GM12878 (cell line): ENCODE data around the gene REPIN1. TPM values are rescaled to one million over a fixed set of nuclear protein-coding genes. Genes with fewer than 3 reads are reported as not detected.

Experiments
- ATAC-seq: fragments of 200-7000 bp; cut with Tn5 transposase; 3 replicates; pipeline ENCODE4 v1.9.1; 2020; ENCODE audit warnings: mild to moderate bottlenecking, moderate library complexity
- BruUV-seq: library from RNA; stranded (reverse); fragments of 400-500 nt; replicated peaks from 2 replicates; lab custom pipeline; 2021; lab: Mats Ljungman, UMichigan
- CTCF ChIA-PET: fragments of 300-600 bp; sonication (Branson Sonifier 250); formaldehyde crosslinking; extraction: SDS; loops from one replicate; lab custom pipeline; 2021; ENCODE audit warnings: inconsistent platforms; lab: Yijun Ruan, JAX
- POLR2A ChIA-PET: fragments of 350-600 bp; formaldehyde crosslinking; extraction: SDS; loops from one replicate; lab custom pipeline; 2021; ENCODE audit warnings: inconsistent platforms; lab: Charles Lee
- RAD21 ChIA-PET: fragments of 300-600 bp; sonication (Branson Sonifier 250); formaldehyde crosslinking; loops from one replicate; lab custom pipeline; 2023; ENCODE audit warnings: antibody characterized with exemption; ENCODE audit not compliant: unreplicated experiment; lab: Charles Lee
- SMC1A ChIA-PET: fragments of 300-600 bp; sonication (Branson Sonifier 250); formaldehyde crosslinking; loops from one replicate; lab custom pipeline; 2023; ENCODE audit not compliant: unreplicated experiment, uncharacterized antibody; lab: Charles Lee
- DNase-seq: peaks from one replicate; pipeline ENCODE4 v3.0.0-alpha.2; 2011; ENCODE audit warnings: low read depth, low spot score
- FAIRE-seq: peaks from 3 replicates; lab custom pipeline; 2011; peaks lifted over from hg19 to GRCh38; lab: Jason Lieb, UNC
- H2AFZ ChIP-seq: 2 replicates; pipeline ENCODE4 v1.6.0; 2011; ENCODE audit warnings: low read depth, low read length, control low read depth; ENCODE audit not compliant: control insufficient read depth
- H3K27ac ChIP-seq: 2 replicates; pipeline ENCODE4 v1.5.1; 2011; ENCODE audit warnings: control low read depth; ENCODE audit not compliant: control insufficient read depth, insufficient read depth
- H3K27me3 ChIP-seq, 2 experiments: replicated peaks in 1 of 2; 2 replicates each; pipeline versions ENCODE4 v1.6.0 to v1.6.1; 2011; ENCODE audit warnings: low read length in 1 of 2; ENCODE audit not compliant: control insufficient read depth in 2 of 2, insufficient read depth in 2 of 2
- H3K36me3 ChIP-seq, 2 experiments: 2 replicates each; pipeline ENCODE4 v1.5.1; 2011; ENCODE audit warnings: low read length in 1 of 2; ENCODE audit not compliant: control insufficient read depth in 2 of 2, insufficient read depth in 2 of 2
- H3K4me1 ChIP-seq: 2 replicates; pipeline ENCODE4 v1.6.1; 2011; ENCODE audit warnings: mild to moderate bottlenecking, low read length, moderate library complexity, mixed read lengths; ENCODE audit not compliant: control insufficient read depth, insufficient read depth
- H3K4me2 ChIP-seq: 2 replicates; pipeline ENCODE4 v1.6.0; 2011; ENCODE audit warnings: control low read depth; ENCODE audit not compliant: control insufficient read depth, insufficient read depth
- H3K4me3 ChIP-seq: fragments of 200-600 bp; sonication (generic); 2 replicates; pipeline ENCODE4 v1.5.1; 2016
- H3K79me2 ChIP-seq: 2 replicates; pipeline ENCODE4 v1.6.0; 2011; ENCODE audit warnings: low read length; ENCODE audit not compliant: control insufficient read depth, insufficient read depth
- H3K9ac ChIP-seq: 2 replicates; pipeline ENCODE4 v1.8.0; 2011; ENCODE audit warnings: low read length, control low read depth, mixed read lengths; ENCODE audit not compliant: control insufficient read depth, insufficient read depth
- H3K9me3 ChIP-seq: replicated peaks from 3 replicates; pipeline ENCODE4 v1.5.1; 2011; ENCODE audit warnings: mild to moderate bottlenecking, low read length; ENCODE audit not compliant: control insufficient read depth, insufficient read depth
- H4K20me1 ChIP-seq: 2 replicates; pipeline ENCODE4 v1.6.0; 2011; ENCODE audit not compliant: control insufficient read depth, insufficient read depth
- BACH1 ChIP-seq: fragments of 450-650 bp; IDR thresholded peaks from 2 replicates; pipeline ENCODE4 v1.6.1; 2017; ENCODE audit warnings: mild to moderate bottlenecking, borderline replicate concordance
- BMI1 ChIP-seq: fragments of 450-650 bp; IDR thresholded peaks from 2 replicates; pipeline ENCODE4 v1.6.1; 2016; ENCODE audit warnings: mild to moderate bottlenecking, moderate library complexity, borderline replicate concordance
- EED ChIP-seq: sonication (generic); IDR thresholded peaks from 2 replicates; pipeline ENCODE4 v1.6.1; 2016; ENCODE audit warnings: antibody characterized with exemption, low read depth
- HDAC2 ChIP-seq: fragments of 200-600 bp; sonication (generic); IDR thresholded peaks from 2 replicates; pipeline ENCODE4 v1.6.1; 2017
- IKZF1 ChIP-seq: fragments of 450-650 bp; conservative IDR thresholded peaks from 2 replicates; pipeline ENCODE4 v1.6.1; 2017; ENCODE audit warnings: antibody characterized with exemption, mild to moderate bottlenecking
- IKZF2 ChIP-seq, 2 experiments: fragments of 450-650 bp; IDR thresholded peaks; 2 replicates each; pipeline ENCODE4 v1.6.1; 2017; ENCODE audit warnings: mild to moderate bottlenecking in 2 of 2, moderate library complexity in 2 of 2
- MTA2 ChIP-seq: fragments of 450-650 bp; IDR thresholded peaks from 2 replicates; pipeline ENCODE4 v1.6.1; 2016; ENCODE audit warnings: low read depth, mild to moderate bottlenecking, moderate library complexity
- RAD21 ChIP-seq: IDR thresholded peaks from 2 replicates; pipeline ENCODE4 v1.6.1; 2011; ENCODE audit warnings: mild to moderate bottlenecking, low read depth, low read length, moderate library complexity; ENCODE audit not compliant: insufficient read depth
- SMAD5 ChIP-seq: IDR thresholded peaks from 2 replicates; pipeline ENCODE4 v1.6.1; 2016; ENCODE audit warnings: antibody characterized with exemption, low read depth
- SPI1 ChIP-seq: IDR thresholded peaks from 2 replicates; pipeline ENCODE4 v1.6.1; 2011; ENCODE audit warnings: low read depth, mild to moderate bottlenecking, low read length, moderate library complexity, borderline replicate concordance; ENCODE audit not compliant: insufficient read depth
- WGBS: methylation state at CpG from one replicate; pipeline ENCODE4 v1.1.6; 2016; ENCODE audit warnings: low lambda C conversion rate; ENCODE audit not compliant: insufficient replicate concordance, insufficient coverage; ENCODE audit errors: missing lambda C conversion rate; 5-methylcytosine and 5-hydroxymethylcytosine counted together
- in situ Hi-C: fragments of 300-500 bp; cut with MboI; formaldehyde crosslinking; loops from 9 replicates; pipeline ENCODE4 v1.14.3; 2018; ENCODE audit warnings: mixed read lengths
- intact Hi-C: fragments of 100-400 bp; cut with micrococcal nuclease; formaldehyde crosslinking; loops from one replicate; pipeline ENCODE4 v1.14.2; 2022; ENCODE audit not compliant: unreplicated experiment
- polyA plus RNA-seq, 11 experiments: library from polyadenylated mRNA; depleted of rRNA in 4 of 11; unstranded in 6 of 11; stranded (reverse) in 5 of 11; fragments of >200 nt; fragmentation: Nextera tagmentation in 4 of 11; fragmentation: Illumina TruSeq in 1 of 11; extraction: Ambion mirVana in 4 of 11; extraction: Trizol in 1 of 11; gene quantifications; 1 replicate in 1 of 11; 2 replicates in 10 of 11; pipeline versions ENCODE4 v1.2.1 to v1.2.3, GENCODE V29; 2011 to 2016; ENCODE audit warnings: inconsistent platforms in 2 of 11, missing spikeins in 2 of 11, low read depth in 1 of 11
- total RNA-seq, 4 experiments: library from RNA; depleted of rRNA in 3 of 4; stranded (reverse); fragments of >200 nt in 3 of 4; fragmentation: Illumina TruSeq in 1 of 4; extraction: Trizol in 1 of 4; gene quantifications; 2 replicates each; pipeline versions ENCODE4 v1.2.1 to v1.2.3, GENCODE V29; 2013 to 2021
- TF ChIP-seq, protein P1 (sequence below): fragments of 450-650 bp; IDR thresholded peaks from 2 replicates; pipeline ENCODE4 v1.6.1; 2017; ENCODE audit warnings: low read depth, mild to moderate bottlenecking, moderate library complexity
- TF ChIP-seq, protein P2 (sequence below): IDR thresholded peaks from 2 replicates; pipeline ENCODE4 v1.6.1; 2011; ENCODE audit warnings: mild to moderate bottlenecking, low read depth, low read length, moderate library complexity; ENCODE audit not compliant: insufficient replicate concordance
- TF ChIP-seq, protein P3 (sequence below): fragments of 450-650 bp; formaldehyde crosslinking; IDR thresholded peaks from 2 replicates; pipeline ENCODE4 v1.4.0; 2022; ENCODE audit warnings: mild to moderate bottlenecking, moderate library complexity
- TF ChIP-seq, protein P4 (sequence below): IDR thresholded peaks from 2 replicates; pipeline ENCODE4 v1.6.1; 2011; ENCODE audit warnings: borderline replicate concordance, low read depth, mild to moderate bottlenecking, moderate library complexity, mixed read lengths, low read length; ENCODE audit not compliant: insufficient read depth; ENCODE audit errors: extremely low read length

Gene REPIN1
- total and polyA plus RNA-seq, 10 of the 15 experiments (the other 5 are each of a cell fraction or from before 2014, with no cell fraction given): 5.1 to 172 (median 76.9) TPM

DNA sequence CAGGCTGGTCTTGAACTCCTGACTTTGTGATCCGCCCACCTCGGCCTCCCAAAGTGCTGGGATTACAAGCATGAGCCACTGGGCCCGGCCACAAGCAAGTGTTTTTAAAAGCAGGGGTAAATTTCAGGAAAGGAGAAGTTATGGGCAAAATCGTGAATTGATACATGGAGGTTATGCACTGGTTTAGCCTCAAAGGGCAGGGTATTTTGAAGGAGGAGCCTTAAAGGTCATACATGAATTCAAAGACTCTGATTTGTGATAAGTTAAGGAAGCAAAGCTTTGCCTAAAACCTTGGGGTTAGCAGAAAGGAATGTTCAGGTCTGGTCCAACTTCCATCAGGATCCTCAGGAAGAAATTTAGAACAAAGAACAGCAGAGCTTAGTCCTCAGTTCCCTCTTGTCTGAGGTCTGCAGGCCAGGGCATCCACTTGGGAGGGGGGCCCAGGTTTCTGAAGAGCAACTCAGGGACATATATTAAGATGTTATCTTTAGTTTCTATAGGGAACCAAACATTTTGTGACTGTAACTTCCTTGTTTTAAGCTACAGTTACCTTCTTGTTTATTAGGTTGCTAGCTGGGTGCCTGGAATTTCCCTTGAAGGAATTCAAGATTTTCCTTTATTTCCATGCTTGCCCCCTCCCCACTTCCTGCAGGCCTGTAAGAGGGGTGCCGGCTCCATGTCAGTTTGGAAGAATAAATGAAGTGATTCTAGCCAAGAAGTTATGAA lies 2.8 kb upstream of the REPIN1 start:
- TF ChIP-seq SPI1 (0 out of 2 replicates have a peak, but pooled peaks have one; percentile 10), EED (0 out of 2 replicates have a peak, but pooled peaks have one; percentile 27), BACH1 (no peak), MTA2 (peak; percentile 31; the same call in 1 of the 2 replicates), IKZF1 (peak; percentile 81), SMAD5 (no peak), RAD21 (no peak), HDAC2 (no peak), BMI1 (peak; percentile 14; the same call in 1 of the 2 replicates), IKZF2 (IDR thresholded peaks at IDR 0.05) (peak; percentile 77 to 84)
- TF ChIP-seq, protein P1, sequence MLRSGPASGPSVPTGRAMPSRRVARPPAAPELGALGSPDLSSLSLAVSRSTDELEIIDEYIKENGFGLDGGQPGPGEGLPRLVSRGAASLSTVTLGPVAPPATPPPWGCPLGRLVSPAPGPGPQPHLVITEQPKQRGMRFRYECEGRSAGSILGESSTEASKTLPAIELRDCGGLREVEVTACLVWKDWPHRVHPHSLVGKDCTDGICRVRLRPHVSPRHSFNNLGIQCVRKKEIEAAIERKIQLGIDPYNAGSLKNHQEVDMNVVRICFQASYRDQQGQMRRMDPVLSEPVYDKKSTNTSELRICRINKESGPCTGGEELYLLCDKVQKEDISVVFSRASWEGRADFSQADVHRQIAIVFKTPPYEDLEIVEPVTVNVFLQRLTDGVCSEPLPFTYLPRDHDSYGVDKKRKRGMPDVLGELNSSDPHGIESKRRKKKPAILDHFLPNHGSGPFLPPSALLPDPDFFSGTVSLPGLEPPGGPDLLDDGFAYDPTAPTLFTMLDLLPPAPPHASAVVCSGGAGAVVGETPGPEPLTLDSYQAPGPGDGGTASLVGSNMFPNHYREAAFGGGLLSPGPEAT: peak; percentile 81
- TF ChIP-seq, protein P2, sequence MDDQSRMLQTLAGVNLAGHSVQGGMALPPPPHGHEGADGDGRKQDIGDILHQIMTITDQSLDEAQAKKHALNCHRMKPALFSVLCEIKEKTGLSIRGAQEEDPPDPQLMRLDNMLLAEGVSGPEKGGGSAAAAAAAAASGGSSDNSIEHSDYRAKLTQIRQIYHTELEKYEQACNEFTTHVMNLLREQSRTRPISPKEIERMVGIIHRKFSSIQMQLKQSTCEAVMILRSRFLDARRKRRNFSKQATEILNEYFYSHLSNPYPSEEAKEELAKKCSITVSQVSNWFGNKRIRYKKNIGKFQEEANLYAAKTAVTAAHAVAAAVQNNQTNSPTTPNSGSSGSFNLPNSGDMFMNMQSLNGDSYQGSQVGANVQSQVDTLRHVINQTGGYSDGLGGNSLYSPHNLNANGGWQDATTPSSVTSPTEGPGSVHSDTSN: no peak
- TF ChIP-seq, protein P3, sequence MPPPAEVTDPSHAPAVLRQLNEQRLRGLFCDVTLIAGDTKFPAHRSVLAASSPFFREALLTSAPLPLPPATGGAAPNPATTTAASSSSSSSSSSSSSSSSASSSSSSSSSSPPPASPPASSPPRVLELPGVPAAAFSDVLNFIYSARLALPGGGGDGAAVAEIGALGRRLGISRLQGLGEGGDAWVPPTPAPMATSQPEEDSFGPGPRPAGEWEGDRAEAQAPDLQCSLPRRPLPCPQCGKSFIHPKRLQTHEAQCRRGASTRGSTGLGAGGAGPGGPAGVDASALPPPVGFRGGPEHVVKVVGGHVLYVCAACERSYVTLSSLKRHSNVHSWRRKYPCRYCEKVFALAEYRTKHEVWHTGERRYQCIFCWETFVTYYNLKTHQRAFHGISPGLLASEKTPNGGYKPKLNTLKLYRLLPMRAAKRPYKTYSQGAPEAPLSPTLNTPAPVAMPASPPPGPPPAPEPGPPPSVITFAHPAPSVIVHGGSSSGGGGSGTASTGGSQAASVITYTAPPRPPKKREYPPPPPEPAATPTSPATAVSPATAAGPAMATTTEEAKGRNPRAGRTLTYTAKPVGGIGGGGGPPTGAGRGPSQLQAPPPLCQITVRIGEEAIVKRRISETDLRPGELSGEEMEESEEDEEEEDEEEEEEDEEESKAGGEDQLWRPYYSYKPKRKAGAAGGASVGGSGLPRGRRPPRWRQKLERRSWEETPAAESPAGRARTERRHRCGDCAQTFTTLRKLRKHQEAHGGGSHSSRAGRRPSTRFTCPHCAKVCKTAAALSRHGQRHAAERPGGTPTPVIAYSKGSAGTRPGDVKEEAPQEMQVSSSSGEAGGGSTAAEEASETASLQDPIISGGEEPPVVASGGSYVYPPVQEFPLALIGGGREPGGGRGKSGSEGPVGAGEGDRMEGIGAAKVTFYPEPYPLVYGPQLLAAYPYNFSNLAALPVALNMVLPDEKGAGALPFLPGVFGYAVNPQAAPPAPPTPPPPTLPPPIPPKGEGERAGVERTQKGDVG (CRISPR knock-in tag): no peak
- TF ChIP-seq, protein P4, sequence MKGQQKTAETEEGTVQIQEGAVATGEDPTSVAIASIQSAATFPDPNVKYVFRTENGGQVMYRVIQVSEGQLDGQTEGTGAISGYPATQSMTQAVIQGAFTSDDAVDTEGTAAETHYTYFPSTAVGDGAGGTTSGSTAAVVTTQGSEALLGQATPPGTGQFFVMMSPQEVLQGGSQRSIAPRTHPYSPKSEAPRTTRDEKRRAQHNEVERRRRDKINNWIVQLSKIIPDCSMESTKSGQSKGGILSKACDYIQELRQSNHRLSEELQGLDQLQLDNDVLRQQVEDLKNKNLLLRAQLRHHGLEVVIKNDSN: no peak
- ChIA-PET POLR2A (interaction anchor here (0.8 to 4.9 kb wide), 11 partner anchors 9 to 68 kb away, joined by 3 to 46 read pairs (median 5); a partner anchor contains a TSS), RAD21 (interaction anchor here (0.7 to 5.3 kb wide), 13 partner anchors 8 to 68 kb away, joined by 3 to 45 read pairs (median 5); a partner anchor contains a TSS), SMC1A (interaction anchor here (1.0 to 5.6 kb wide), 9 partner anchors 9 to 68 kb away, joined by 3 to 41 read pairs (median 9); partner anchors contain the start of genes ACTR3C and LRRC61), CTCF (interaction anchor here (0.9 to 7.7 kb wide), 11 partner anchors 8 to 413 kb away, joined by 3 to 70 read pairs (median 6); a partner anchor contains a TSS)
- H3K9ac ChIP-seq: peak overlapping the region; percentile 30
- intact Hi-C loops (loop anchor here (1.0 kb wide), 1 partner anchor 9 kb away; no protein-coding TSS in a partner anchor), in situ Hi-C loops (no loop called here)
- H3K4me2 ChIP-seq: peak overlapping the region; percentile 33; the same call in 1 of the 2 replicates
- H3K9me3 ChIP-seq: no peaks in the 10 kb centered on the region
- no peak overlapping the region for H3K4me3 ChIP-seq
- H3K27ac ChIP-seq: peak overlapping the region; percentile 67
- H3K79me2 ChIP-seq: peaks cover 32% of the 10 kb centered on the region
- no peak for FAIRE-seq
- no peak overlapping the region; the same call in 1 of the 2 replicates for H2AFZ ChIP-seq
- H3K36me3 ChIP-seq: peaks cover 0 to 8% of the 10 kb centered on the region in 2 experiments; a peak in 3 of 4 replicates
- ATAC-seq: no peak
- no TSS peak for BruUV-seq
- H3K4me1 ChIP-seq: peaks cover 29% of the 10 kb centered on the region
- no peaks in the 10 kb centered on the region for H4K20me1 ChIP-seq
- WGBS: 57% methylated on average over 5 of the region's 5 CpGs
- H3K27me3 ChIP-seq: no peaks in the 10 kb centered on the region
- DNase-seq: no peak
